GM23338 (cell line): ENCODE data around the gene STX11.

Source experiments
- CREB1 ChIP-seq: fragments of 250-450 bp; sonication (Bioruptor Pico); IDR thresholded peaks from 2 replicates; pipeline ENCODE4 v1.5.0; 2020; ENCODE audit warnings: low read depth, mild to moderate bottlenecking, moderate library complexity
- EZH2 ChIP-seq: fragments of 200-600 bp; sonication (generic); IDR thresholded peaks from one replicate; pipeline ENCODE4 v1.8.0; 2017; ENCODE audit warnings: antibody characterized with exemption, mild to moderate bottlenecking, low read depth; ENCODE audit not compliant: unreplicated experiment
- EZH2phosphoT487 ChIP-seq: fragments of 200-600 bp; sonication (generic); IDR thresholded peaks from one replicate; pipeline ENCODE4 v1.8.1; 2018; ENCODE audit warnings: antibody characterized with exemption; ENCODE audit not compliant: unreplicated experiment
- POLR2AphosphoS5 ChIP-seq: IDR thresholded peaks from 2 replicates; pipeline ENCODE4 v1.6.1; 2016; ENCODE audit warnings: antibody characterized with exemption, low read depth
- ZNF114 ChIP-seq: fragments of 250-450 bp; sonication (Bioruptor Pico); IDR thresholded peaks from 2 replicates; pipeline ENCODE4 v1.5.0; 2020; ENCODE audit warnings: mild to moderate bottlenecking, moderate library complexity
- TF ChIP-seq, protein P1 (sequence below), 2 experiments: fragments of 200-600 bp in 1 of 2; sonication (generic) in 1 of 2; conservative IDR thresholded peaks; 2 replicates each; pipeline versions ENCODE4 v1.5.1 to v1.6.1; 2016 to 2017; ENCODE audit warnings: antibody characterized with exemption in 2 of 2, low read depth in 2 of 2, mild to moderate bottlenecking in 2 of 2, moderate library complexity in 1 of 2
- TF ChIP-seq, protein P2 (sequence below): IDR thresholded peaks from 2 replicates; pipeline ENCODE4 v1.6.1; 2016; ENCODE audit warnings: antibody characterized with exemption
- TF ChIP-seq, protein P3 (sequence below): IDR thresholded peaks from one replicate; pipeline ENCODE4 v1.6.1; 2018; ENCODE audit warnings: antibody characterized with exemption; ENCODE audit not compliant: unreplicated experiment

DNA sequence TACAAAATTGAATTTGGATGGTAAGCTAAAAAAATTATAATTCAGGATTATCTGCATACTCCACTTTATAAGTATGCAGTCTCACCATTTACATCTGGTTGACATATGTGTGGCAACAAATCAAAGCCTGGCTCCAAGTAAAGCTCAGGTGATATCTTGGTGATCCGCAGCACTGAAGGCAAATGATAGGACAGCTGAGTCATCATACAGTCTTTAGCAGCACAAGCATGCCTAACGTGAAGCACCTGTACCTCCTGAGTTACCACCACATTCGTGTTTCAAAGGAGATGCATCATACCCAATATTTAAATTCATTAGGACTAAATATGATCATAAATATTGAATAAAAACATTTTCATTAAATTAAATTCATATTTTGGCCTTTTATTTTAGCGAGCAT, 11.8 kb upstream of the STX11 start:
- TF ChIP-seq, protein P1, sequence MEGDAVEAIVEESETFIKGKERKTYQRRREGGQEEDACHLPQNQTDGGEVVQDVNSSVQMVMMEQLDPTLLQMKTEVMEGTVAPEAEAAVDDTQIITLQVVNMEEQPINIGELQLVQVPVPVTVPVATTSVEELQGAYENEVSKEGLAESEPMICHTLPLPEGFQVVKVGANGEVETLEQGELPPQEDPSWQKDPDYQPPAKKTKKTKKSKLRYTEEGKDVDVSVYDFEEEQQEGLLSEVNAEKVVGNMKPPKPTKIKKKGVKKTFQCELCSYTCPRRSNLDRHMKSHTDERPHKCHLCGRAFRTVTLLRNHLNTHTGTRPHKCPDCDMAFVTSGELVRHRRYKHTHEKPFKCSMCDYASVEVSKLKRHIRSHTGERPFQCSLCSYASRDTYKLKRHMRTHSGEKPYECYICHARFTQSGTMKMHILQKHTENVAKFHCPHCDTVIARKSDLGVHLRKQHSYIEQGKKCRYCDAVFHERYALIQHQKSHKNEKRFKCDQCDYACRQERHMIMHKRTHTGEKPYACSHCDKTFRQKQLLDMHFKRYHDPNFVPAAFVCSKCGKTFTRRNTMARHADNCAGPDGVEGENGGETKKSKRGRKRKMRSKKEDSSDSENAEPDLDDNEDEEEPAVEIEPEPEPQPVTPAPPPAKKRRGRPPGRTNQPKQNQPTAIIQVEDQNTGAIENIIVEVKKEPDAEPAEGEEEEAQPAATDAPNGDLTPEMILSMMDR (conservative IDR thresholded peaks at IDR 0.05; ENCODE audit: low read depth in 2 of 2): no peak
- TF ChIP-seq POLR2AphosphoS5 (no peak), CREB1 (CRISPR knock-in tag) (no peak), EZH2 (no peak), EZH2phosphoT487 (no peak), ZNF114 (CRISPR knock-in tag) (no peak)
- TF ChIP-seq, protein P2, sequence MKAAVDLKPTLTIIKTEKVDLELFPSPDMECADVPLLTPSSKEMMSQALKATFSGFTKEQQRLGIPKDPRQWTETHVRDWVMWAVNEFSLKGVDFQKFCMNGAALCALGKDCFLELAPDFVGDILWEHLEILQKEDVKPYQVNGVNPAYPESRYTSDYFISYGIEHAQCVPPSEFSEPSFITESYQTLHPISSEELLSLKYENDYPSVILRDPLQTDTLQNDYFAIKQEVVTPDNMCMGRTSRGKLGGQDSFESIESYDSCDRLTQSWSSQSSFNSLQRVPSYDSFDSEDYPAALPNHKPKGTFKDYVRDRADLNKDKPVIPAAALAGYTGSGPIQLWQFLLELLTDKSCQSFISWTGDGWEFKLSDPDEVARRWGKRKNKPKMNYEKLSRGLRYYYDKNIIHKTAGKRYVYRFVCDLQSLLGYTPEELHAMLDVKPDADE: no peak
- TF ChIP-seq, protein P3, sequence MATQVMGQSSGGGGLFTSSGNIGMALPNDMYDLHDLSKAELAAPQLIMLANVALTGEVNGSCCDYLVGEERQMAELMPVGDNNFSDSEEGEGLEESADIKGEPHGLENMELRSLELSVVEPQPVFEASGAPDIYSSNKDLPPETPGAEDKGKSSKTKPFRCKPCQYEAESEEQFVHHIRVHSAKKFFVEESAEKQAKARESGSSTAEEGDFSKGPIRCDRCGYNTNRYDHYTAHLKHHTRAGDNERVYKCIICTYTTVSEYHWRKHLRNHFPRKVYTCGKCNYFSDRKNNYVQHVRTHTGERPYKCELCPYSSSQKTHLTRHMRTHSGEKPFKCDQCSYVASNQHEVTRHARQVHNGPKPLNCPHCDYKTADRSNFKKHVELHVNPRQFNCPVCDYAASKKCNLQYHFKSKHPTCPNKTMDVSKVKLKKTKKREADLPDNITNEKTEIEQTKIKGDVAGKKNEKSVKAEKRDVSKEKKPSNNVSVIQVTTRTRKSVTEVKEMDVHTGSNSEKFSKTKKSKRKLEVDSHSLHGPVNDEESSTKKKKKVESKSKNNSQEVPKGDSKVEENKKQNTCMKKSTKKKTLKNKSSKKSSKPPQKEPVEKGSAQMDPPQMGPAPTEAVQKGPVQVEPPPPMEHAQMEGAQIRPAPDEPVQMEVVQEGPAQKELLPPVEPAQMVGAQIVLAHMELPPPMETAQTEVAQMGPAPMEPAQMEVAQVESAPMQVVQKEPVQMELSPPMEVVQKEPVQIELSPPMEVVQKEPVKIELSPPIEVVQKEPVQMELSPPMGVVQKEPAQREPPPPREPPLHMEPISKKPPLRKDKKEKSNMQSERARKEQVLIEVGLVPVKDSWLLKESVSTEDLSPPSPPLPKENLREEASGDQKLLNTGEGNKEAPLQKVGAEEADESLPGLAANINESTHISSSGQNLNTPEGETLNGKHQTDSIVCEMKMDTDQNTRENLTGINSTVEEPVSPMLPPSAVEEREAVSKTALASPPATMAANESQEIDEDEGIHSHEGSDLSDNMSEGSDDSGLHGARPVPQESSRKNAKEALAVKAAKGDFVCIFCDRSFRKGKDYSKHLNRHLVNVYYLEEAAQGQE: no peak
